Stomach (tissue), 9 donors: Measurements from ENCODE around the gene SH3BGRL. TPM values are rescaled to one million over a fixed set of nuclear protein-coding genes. Genes with fewer than 3 reads are reported as not detected.

Source experiments
- DNase-seq, 2 donors: peaks; one replicate each; pipeline versions ENCODE4 v3.0.0 to v3.0.0-alpha.2; 2013 to 2019
- H3K27ac ChIP-seq, 5 donors: fragments of 200-600 bp in 4 of 5; sonication (generic) in 4 of 5; one replicate each; pipeline ENCODE4 v1.5.1; 2013 to 2019; ENCODE audit warnings: mild to moderate bottlenecking in 1 of 5, moderate library complexity in 1 of 5
- H3K27me3 ChIP-seq, 3 donors: fragments of 200-600 bp; sonication (generic); one replicate each; pipeline ENCODE4 v1.5.1; 2017 to 2019; ENCODE audit warnings: mixed run types in 1 of 3
- H3K36me3 ChIP-seq, 4 donors: fragments of 200-600 bp; sonication (generic); 1 replicate in 3 of 4; 2 replicates in 1 of 4; pipeline ENCODE4 v1.5.1; 2016 to 2019
- H3K4me1 ChIP-seq, 4 donors: fragments of 200-600 bp; sonication (generic); one replicate each; pipeline ENCODE4 v1.5.1; 2016 to 2019
- H3K4me3 ChIP-seq, 4 donors: fragments of 200-600 bp; sonication (generic) in 3 of 4; one replicate each; pipeline ENCODE4 v1.5.1; 2016 to 2019; ENCODE audit warnings: mild to moderate bottlenecking in 1 of 4
- H3K9me3 ChIP-seq, 4 donors: fragments of 200-600 bp; sonication (generic); one replicate each; pipeline ENCODE4 v1.5.1; 2016 to 2019
- CTCF ChIP-seq, 7 experiments: fragments of 450-650 bp in 4 of 7; fragments of 200-600 bp in 3 of 7; sonication (generic) in 3 of 7; IDR thresholded peaks; one replicate each; pipeline ENCODE4 v1.5.1; 2016 to 2019; ENCODE audit warnings: antibody characterized with exemption in 7 of 7, control low read depth in 2 of 7, mild to moderate bottlenecking in 1 of 7
- EP300 ChIP-seq: sonication (generic); formaldehyde crosslinking; IDR thresholded peaks from one replicate; pipeline ENCODE4 v1.6.1; 2017; ENCODE audit warnings: antibody characterized with exemption
- POLR2A ChIP-seq, 4 donors: fragments of 450-650 bp; IDR thresholded peaks; one replicate each; pipeline ENCODE4 v1.6.1; 2016; ENCODE audit warnings: antibody characterized with exemption in 4 of 4, control low read depth in 2 of 4, mild to moderate bottlenecking in 1 of 4, moderate library complexity in 1 of 4
- POLR2AphosphoS5 ChIP-seq, 3 donors: sonication (generic); formaldehyde crosslinking; IDR thresholded peaks; one replicate each; pipeline ENCODE4 v1.6.1; 2016; ENCODE audit warnings: antibody characterized with exemption in 3 of 3
- WGBS, 5 donors: extraction: QIAGEN DNeasy Blood & Tissue Kit in 3 of 5; methylation state at CpG; one replicate each; pipeline versions ENCODE4 v1.1.5 to v1.1.7; 2013 to 2018; 5-methylcytosine and 5-hydroxymethylcytosine counted together
- intact Hi-C: fragments of 100-400 bp; cut with DNase I; formaldehyde crosslinking; loops from one replicate; pipeline ENCODE4 v1.15.1; 2023; ENCODE audit warnings: low total_unique reads
- polyA plus RNA-seq, 3 donors: library from polyadenylated mRNA; stranded (reverse); fragments of 200-250 nt; gene quantifications; one replicate each; pipeline ENCODE4 v1.2.3, GENCODE V29; 2013
- total RNA-seq, 5 donors: library from RNA; depleted of rRNA; stranded (reverse); fragments of >200 nt; gene quantifications; one replicate each; pipeline versions ENCODE4 v1.1.0 to v1.2.3, GENCODE V29; 2014 to 2016
- donor health status: healthy with polysubstance abuse.
- donor health status: Bipolar disorder and iron deficiency.
- donor health status: healthy.

Gene SH3BGRL
- total and polyA plus RNA-seq, 8 donors = 37.1 to 379 (median 110) TPM

GRCh38 chrX:81263059-81263458 is 61.2 kb downstream of the SH3BGRL start:
- Histone ChIP-seq H3K9me3 (no peaks in the 10 kb centered on the region), H3K27ac (peak overlapping the region in 2 of 5 donors; percentile 1 to 17), H3K27me3 (no peaks in the 10 kb centered on the region), H3K4me3 (no peak overlapping the region), H3K36me3 (no peaks in the 10 kb centered on the region), H3K4me1 (peaks cover 0 to 24% (median 11%) of the 10 kb centered on the region in 4 donors)
- WGBS, 5 donors = 29 to 43% (median 35%) methylated on average over 2 of the region's 2 CpGs
- TF ChIP-seq POLR2AphosphoS5 (IDR thresholded peaks at IDR 0.05) = no peak
- no peak for TF ChIP-seq EP300
- no peak for TF ChIP-seq CTCF (IDR thresholded peaks at IDR 0.05)
- TF ChIP-seq POLR2A (IDR thresholded peaks at IDR 0.05) = no peak
- intact Hi-C loops = no loop called here
- no peak for DNase-seq

- Histone ChIP-seq H3K36me3 (peaks cover 0 to 36% (median 33%) of the 10 kb centered on the region in 4 donors), H3K9me3 (peaks cover 0 to 2% (median 0%) of the 10 kb centered on the region in 4 donors), H3K4me1 (no peaks in the 10 kb centered on the region), H3K4me3 (no peak overlapping the region), H3K27ac (no peak overlapping the region), H3K27me3 (peaks cover 0 to 7% (median 0%) of the 10 kb centered on the region in 3 donors)
- intact Hi-C loops = no loop called here
- TF ChIP-seq POLR2A (IDR thresholded peaks at IDR 0.05) (no peak), CTCF (IDR thresholded peaks at IDR 0.05) (no peak), POLR2AphosphoS5 (IDR thresholded peaks at IDR 0.05) (no peak), EP300 (no peak)
- WGBS, 5 donors = 63 to 94% (median 75%) methylated on average over 2 of the region's 2 CpGs
- no peak for DNase-seq
These were observed 76.7 kb downstream of the SH3BGRL start for GRCh38 chrX:81278616-81279015.

- 46 to 93% (median 89%) methylated on average over 7 to 8 of the region's 8 CpGs for WGBS, 5 donors
- DNase-seq = no peak
- no peak for TF ChIP-seq POLR2AphosphoS5 (IDR thresholded peaks at IDR 0.05)
- no peak for TF ChIP-seq CTCF (IDR thresholded peaks at IDR 0.05)
- TF ChIP-seq POLR2A (IDR thresholded peaks at IDR 0.05) = no peak
- TF ChIP-seq EP300 = no peak
- Histone ChIP-seq H3K36me3 (peaks cover 0 to 36% (median 33%) of the 10 kb centered on the region in 4 donors), H3K4me1 (no peaks in the 10 kb centered on the region), H3K27me3 (peaks cover 0 to 7% (median 0%) of the 10 kb centered on the region in 3 donors), H3K9me3 (peaks cover 0 to 4% (median 0%) of the 10 kb centered on the region in 4 donors), H3K27ac (no peak overlapping the region), H3K4me3 (no peak overlapping the region)
- intact Hi-C loops = no loop called here
These were observed 78.2 kb downstream of the SH3BGRL start for GRCh38 chrX:81280148-81280547.

DNA sequence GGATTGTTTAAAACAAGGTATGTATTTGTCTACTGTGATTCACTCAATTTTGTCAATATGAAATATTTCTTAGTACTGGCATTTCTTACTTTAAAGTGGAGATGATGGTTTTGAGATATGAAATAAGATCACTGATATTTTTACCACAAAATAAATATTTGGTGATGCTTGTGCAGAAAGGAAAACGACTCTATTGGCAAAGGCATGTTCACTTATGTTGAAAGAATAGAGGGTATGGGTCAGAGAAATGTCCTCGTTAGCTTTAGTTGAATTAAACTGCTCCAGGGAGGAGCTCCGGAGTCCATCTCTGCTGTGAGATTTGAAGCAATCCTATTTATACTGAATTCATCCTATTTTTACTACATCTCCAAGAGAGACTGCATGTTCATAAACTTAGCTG is 84.2 kb downstream of the SH3BGRL start:
- DNase-seq = no peak
- H3K9me3 ChIP-seq = peaks cover 0 to 11% (median 0%) of the 10 kb centered on the region in 4 donors
- 45 to 83% (median 54%) methylated on average over 3 of the region's 3 CpGs for WGBS, 5 donors
- no peaks in the 10 kb centered on the region for H3K27me3 ChIP-seq
- H3K4me1 ChIP-seq = no peaks in the 10 kb centered on the region
- TF ChIP-seq CTCF (IDR thresholded peaks at IDR 0.05) (no peak), EP300 (no peak), POLR2AphosphoS5 (IDR thresholded peaks at IDR 0.05) (no peak), POLR2A (IDR thresholded peaks at IDR 0.05) (no peak)
- no peak overlapping the region for H3K27ac ChIP-seq
- intact Hi-C loops = no loop called here
- peaks cover 0 to 3% (median 0%) of the 10 kb centered on the region in 4 donors for H3K36me3 ChIP-seq
- no peak overlapping the region for H3K4me3 ChIP-seq
